ENCODE measurements around the gene RNF150.

The RNF150 gene

GRCh38 chr4:140874056-140874455 is 259.2 kb downstream of the RNF150 start:
- no peak for ATAC-seq
- no peak for TF ChIP-seq ZFP30 (CRISPR knock-in tag; IDR thresholded peaks at IDR 0.05)
- no peak for TF ChIP-seq POU6F1 (CRISPR knock-in tag; IDR thresholded peaks at IDR 0.05; ENCODE audit: borderline replicate concordance, low read depth)
- TF ChIP-seq ZFP3 (CRISPR knock-in tag; IDR thresholded peaks at IDR 0.05) = no peak
- no peak for TF ChIP-seq GLIS3 (CRISPR knock-in tag; IDR thresholded peaks at IDR 0.05)
- TF ChIP-seq CSRNP3 (CRISPR knock-in tag; IDR thresholded peaks at IDR 0.05) = no peak
- TF ChIP-seq RARB (CRISPR knock-in tag; IDR thresholded peaks at IDR 0.05) = no peak
- TF ChIP-seq CSDC2 (CRISPR knock-in tag; IDR thresholded peaks at IDR 0.05) = no peak
- no peak for TF ChIP-seq PPARA (CRISPR knock-in tag; IDR thresholded peaks at IDR 0.05; ENCODE audit: borderline replicate concordance)
- no peak for TF ChIP-seq ARNTL (CRISPR knock-in tag; IDR thresholded peaks at IDR 0.05; ENCODE audit: borderline replicate concordance, low read depth)
- no peak for TF ChIP-seq ZNF70 (CRISPR knock-in tag; IDR thresholded peaks at IDR 0.05)
- no peak for TF ChIP-seq TCF4 (CRISPR knock-in tag; IDR thresholded peaks at IDR 0.05; ENCODE audit: borderline replicate concordance)
- TF ChIP-seq ZNF565 (CRISPR knock-in tag; conservative IDR thresholded peaks at IDR 0.05; ENCODE audit: low read depth) = no peak
- no peak for TF ChIP-seq TSHZ2 (CRISPR knock-in tag; IDR thresholded peaks at IDR 0.05)
- TF ChIP-seq CREB5 (CRISPR knock-in tag; IDR thresholded peaks at IDR 0.05; ENCODE audit: low read depth) = no peak
- no peak for TF ChIP-seq ZNF8 (CRISPR knock-in tag; IDR thresholded peaks at IDR 0.05)
- TF ChIP-seq BACH2 (CRISPR knock-in tag; IDR thresholded peaks at IDR 0.05; ENCODE audit: borderline replicate concordance) = no peak

GRCh38 chr4:140871368-140871767 is 261.9 kb downstream of the RNF150 start:
- peak; percentile 33; the same call in 1 of the 3 replicates for ATAC-seq

More at GRCh38 chr4:140871368-140871767, 261.9 kb downstream of the RNF150 start:
- TF ChIP-seq RARB (CRISPR knock-in tag; IDR thresholded peaks at IDR 0.05) (no peak), ISL1 (CRISPR knock-in tag; IDR thresholded peaks at IDR 0.05) (peak; percentile 82), TSHZ2 (CRISPR knock-in tag; IDR thresholded peaks at IDR 0.05) (0 out of 2 replicates have a peak, but pooled peaks have one; percentile 15)

All from SK-N-SH treated with all-trans-retinoic acid at 6 μM for 48 hours (cell line).